Fibroblast of skin of left biceps (primary cell): ENCODE results near the gene COA8.

ENCODE experiments used
- DNase-seq, 2 experiments: peaks; one replicate each; pipeline ENCODE4 v3.0.0-alpha.2; 2013; ENCODE audit warnings: low read depth in 2 of 2

COA8 gene

GRCh38 chr14:103623308-103623707 is 60.5 kb downstream of the COA8 start:
- no peak for DNase-seq

- DNase-seq = no peak
These were observed 61.2 kb downstream of the COA8 start for GRCh38 chr14:103623883-103624482.

- DNase-seq = no peak
These were observed 62.1 kb downstream of the COA8 start for GRCh38 chr14:103624860-103625259.

GRCh38 chr14:103625356-103626095 is 62.8 kb downstream of the COA8 start:
- DNase-seq = no peak

- DNase-seq = no peak
These were observed 63.5 kb downstream of the COA8 start for GRCh38 chr14:103626146-103626850.

GRCh38 chr14:103627073-103628025 is 64.6 kb downstream of the COA8 start:
- DNase-seq = no peak

- DNase-seq = no peak
These were observed 65.5 kb downstream of the COA8 start for GRCh38 chr14:103628221-103628683.

- DNase-seq = peak in 1 of 2 experiments; percentile 26
These were observed 66.1 kb downstream of the COA8 start, which contains the start of gene KLC1 for GRCh38 chr14:103628684-103629502. TSS of gene KLC1 (plus strand) at chr14:103629211. CDS start at chr14:103654565, 25,354 bp downstream.

GRCh38 chr14:103629503-103630121 is 66.9 kb downstream of the COA8 start:
- no peak for DNase-seq

GRCh38 chr14:103630364-103631108 is 67.8 kb downstream of the COA8 start:
- DNase-seq = no peak

GRCh38 chr14:103633391-103633790 is 70.6 kb downstream of the COA8 start:
- no peak for DNase-seq

- DNase-seq = no peak
These were observed 71.4 kb downstream of the COA8 start for GRCh38 chr14:103634156-103634555.

GRCh38 chr14:103638594-103638993 is 75.8 kb downstream of the COA8 start:
- DNase-seq = no peak
